ENCODE measurements around the gene CIAPIN1. TPM values are rescaled to one million over a fixed set of nuclear protein-coding genes. Genes with fewer than 3 reads are reported as not detected.

CIAPIN1 gene
- total RNA-seq, 2 donors from 2014 or later = 77.5 to 87.1 TPM

DNA sequence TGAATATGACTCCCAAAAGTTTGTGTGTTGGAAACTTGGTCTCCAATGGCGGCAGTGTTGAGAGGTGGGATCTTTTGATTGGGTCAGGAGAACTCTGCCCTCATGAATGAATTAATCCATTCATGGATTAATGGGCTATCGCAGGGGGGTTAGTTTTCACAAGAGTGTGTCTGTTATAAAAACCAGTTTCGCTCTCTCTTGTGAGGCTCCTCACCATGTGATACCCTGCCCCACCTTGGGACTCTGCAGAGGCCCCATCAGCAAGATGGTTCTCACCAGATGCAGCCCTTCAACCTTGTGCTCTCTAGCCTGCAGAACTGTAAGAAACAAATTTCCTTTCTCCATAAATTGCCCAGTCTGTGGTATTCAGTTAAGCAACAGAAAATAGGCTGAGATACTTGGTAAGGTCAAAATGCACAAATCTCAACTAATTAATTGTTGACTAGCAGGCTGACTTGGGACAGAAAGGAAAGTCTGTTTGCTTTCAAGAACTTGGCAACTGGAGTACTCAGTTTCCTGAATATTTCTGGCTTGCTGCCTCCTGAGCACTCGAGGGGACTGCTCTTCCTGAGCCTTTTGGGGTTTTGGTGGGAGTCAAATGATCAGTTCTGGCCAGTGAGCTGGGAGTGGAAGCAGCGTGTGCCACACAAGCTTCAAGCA is 56.4 kb downstream of the CIAPIN1 start:
- Histone ChIP-seq H3K4me3 (ENCODE audit: low read length) (no peak overlapping the region), H3K36me3 (ENCODE audit: control insufficient read depth, insufficient read depth, low read length) (no peaks in the 10 kb centered on the region), H3K27ac (ENCODE audit: low read depth, low read length) (no peak overlapping the region), H3K4me1 (ENCODE audit: control insufficient read depth, insufficient read depth, low read length) (no peaks in the 10 kb centered on the region), H3K27me3 (ENCODE audit: control insufficient read depth, insufficient read depth, low read length, poor library complexity, severe bottlenecking) (peaks cover 8% of the 10 kb centered on the region), H3K9ac (ENCODE audit: extremely low read depth, low read length, poor library complexity, severe bottlenecking) (no peak overlapping the region), H3K9me3 (ENCODE audit: control insufficient read depth, low read length) (no peaks in the 10 kb centered on the region)
- H3K27me3 Mint-ChIP-seq (ENCODE audit: insufficient read depth) = peaks cover 7% of the 10 kb centered on the region
- no peaks in the 10 kb centered on the region for H3K9me3 Mint-ChIP-seq
- DNase-seq = no peak
- H3K4me1 Mint-ChIP-seq = no peaks in the 10 kb centered on the region
- H3K4me3 Mint-ChIP-seq = no peak overlapping the region
- WGBS, 2 experiments (ENCODE audit: insufficient coverage in 1 of 2, insufficient read length in 1 of 2) = 88 to 89% methylated on average over 5 of the region's 5 CpGs
- TF ChIP-seq, protein P1, sequence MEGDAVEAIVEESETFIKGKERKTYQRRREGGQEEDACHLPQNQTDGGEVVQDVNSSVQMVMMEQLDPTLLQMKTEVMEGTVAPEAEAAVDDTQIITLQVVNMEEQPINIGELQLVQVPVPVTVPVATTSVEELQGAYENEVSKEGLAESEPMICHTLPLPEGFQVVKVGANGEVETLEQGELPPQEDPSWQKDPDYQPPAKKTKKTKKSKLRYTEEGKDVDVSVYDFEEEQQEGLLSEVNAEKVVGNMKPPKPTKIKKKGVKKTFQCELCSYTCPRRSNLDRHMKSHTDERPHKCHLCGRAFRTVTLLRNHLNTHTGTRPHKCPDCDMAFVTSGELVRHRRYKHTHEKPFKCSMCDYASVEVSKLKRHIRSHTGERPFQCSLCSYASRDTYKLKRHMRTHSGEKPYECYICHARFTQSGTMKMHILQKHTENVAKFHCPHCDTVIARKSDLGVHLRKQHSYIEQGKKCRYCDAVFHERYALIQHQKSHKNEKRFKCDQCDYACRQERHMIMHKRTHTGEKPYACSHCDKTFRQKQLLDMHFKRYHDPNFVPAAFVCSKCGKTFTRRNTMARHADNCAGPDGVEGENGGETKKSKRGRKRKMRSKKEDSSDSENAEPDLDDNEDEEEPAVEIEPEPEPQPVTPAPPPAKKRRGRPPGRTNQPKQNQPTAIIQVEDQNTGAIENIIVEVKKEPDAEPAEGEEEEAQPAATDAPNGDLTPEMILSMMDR (conservative IDR thresholded peaks at IDR 0.05) = no peak
- no peak overlapping the region for H3K27ac Mint-ChIP-seq
- no peaks in the 10 kb centered on the region for H3K36me3 Mint-ChIP-seq (ENCODE audit: low read depth)

DNA sequence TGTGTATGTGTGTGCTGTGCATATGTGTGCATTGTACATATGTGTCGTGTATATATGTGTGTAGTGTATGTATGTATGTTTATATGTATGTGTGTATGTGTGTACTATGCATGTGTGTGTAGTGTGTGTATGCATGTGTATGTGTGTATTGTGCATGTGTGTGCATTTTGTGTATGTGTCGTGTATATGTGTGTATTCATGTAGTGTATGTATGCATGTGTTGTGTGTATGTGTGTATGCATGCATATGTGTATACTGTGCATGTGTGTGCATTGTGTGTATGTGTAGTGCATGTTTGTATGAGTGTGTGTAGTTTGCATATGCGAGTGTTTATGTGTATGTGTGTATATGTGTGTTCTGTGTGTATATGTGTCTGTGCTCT is 58.1 kb downstream of the CIAPIN1 start:
- no peaks in the 10 kb centered on the region for H3K9me3 Mint-ChIP-seq
- H3K9me3 ChIP-seq (ENCODE audit: control insufficient read depth, low read length) = no peaks in the 10 kb centered on the region
- H3K27me3 ChIP-seq (ENCODE audit: control insufficient read depth, insufficient read depth, low read length, poor library complexity, severe bottlenecking) = peaks cover 8% of the 10 kb centered on the region
- TF ChIP-seq, protein P1 (conservative IDR thresholded peaks at IDR 0.05) = no peak
- DNase-seq = no peak
- no peak overlapping the region for H3K4me3 Mint-ChIP-seq
- no peak overlapping the region for H3K9ac ChIP-seq (ENCODE audit: extremely low read depth, low read length, poor library complexity, severe bottlenecking)
- H3K36me3 ChIP-seq (ENCODE audit: control insufficient read depth, insufficient read depth, low read length) = no peaks in the 10 kb centered on the region
- no peak overlapping the region for H3K4me3 ChIP-seq (ENCODE audit: low read length)
- no peaks in the 10 kb centered on the region for H3K4me1 ChIP-seq (ENCODE audit: control insufficient read depth, insufficient read depth, low read length)
- H3K27me3 Mint-ChIP-seq (ENCODE audit: insufficient read depth) = peaks cover 7% of the 10 kb centered on the region
- no peak overlapping the region for H3K27ac ChIP-seq (ENCODE audit: low read depth, low read length)
- H3K27ac Mint-ChIP-seq = no peak overlapping the region
- no peaks in the 10 kb centered on the region for H3K36me3 Mint-ChIP-seq (ENCODE audit: low read depth)
- 90 to 96% methylated on average over 2 to 3 of the region's 3 CpGs for WGBS, 2 experiments (ENCODE audit: insufficient coverage in 1 of 2, insufficient read length in 1 of 2)
- H3K4me1 Mint-ChIP-seq = no peaks in the 10 kb centered on the region

DNA sequence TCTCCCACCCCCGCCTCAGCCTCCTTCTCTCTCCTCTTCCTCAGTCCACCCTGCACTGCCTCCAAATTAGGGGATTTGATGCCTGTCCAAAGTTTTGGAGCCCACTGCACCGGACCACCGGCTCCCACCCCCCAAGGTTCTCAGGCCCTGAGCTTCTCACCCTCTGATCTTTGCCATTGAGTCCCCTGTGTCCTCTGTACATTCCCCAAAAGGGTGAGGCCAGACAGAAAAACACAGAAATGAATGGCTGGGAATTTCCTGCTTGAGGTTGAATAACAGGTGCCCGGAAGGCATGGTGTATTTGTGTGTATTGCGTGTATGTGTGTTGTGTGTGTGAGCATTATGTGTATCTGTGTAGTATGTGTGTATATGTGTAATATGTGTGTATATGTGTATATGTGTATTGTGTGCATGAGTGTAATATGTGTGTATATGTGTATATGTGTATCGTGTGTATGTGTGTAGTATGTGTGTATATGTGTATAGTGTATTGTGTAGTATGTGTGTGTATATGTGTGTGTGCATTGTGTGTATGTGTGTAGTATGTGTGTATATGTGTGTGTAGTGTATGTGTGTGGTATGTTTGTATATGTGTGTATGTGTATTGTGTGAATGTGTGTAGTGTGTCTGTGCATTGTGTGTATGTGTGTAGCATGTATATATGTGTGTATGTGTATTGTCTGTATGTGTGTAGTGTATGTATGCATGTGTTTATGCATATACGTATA is 58.7 kb downstream of the CIAPIN1 start:
- Histone ChIP-seq H3K36me3 (ENCODE audit: control insufficient read depth, insufficient read depth, low read length) (no peaks in the 10 kb centered on the region), H3K27me3 (ENCODE audit: control insufficient read depth, insufficient read depth, low read length, poor library complexity, severe bottlenecking) (peaks cover 4% of the 10 kb centered on the region), H3K27ac (ENCODE audit: low read depth, low read length) (no peak overlapping the region), H3K9me3 (ENCODE audit: control insufficient read depth, low read length) (no peaks in the 10 kb centered on the region), H3K4me1 (ENCODE audit: control insufficient read depth, insufficient read depth, low read length) (no peaks in the 10 kb centered on the region), H3K9ac (ENCODE audit: extremely low read depth, low read length, poor library complexity, severe bottlenecking) (no peak overlapping the region), H3K4me3 (ENCODE audit: low read length) (no peak overlapping the region)
- Mint-ChIP-seq H3K27ac (no peak overlapping the region), H3K9me3 (no peaks in the 10 kb centered on the region), H3K4me3 (no peak overlapping the region), H3K27me3 (ENCODE audit: insufficient read depth) (peaks cover 7% of the 10 kb centered on the region), H3K36me3 (ENCODE audit: low read depth) (no peaks in the 10 kb centered on the region), H3K4me1 (no peaks in the 10 kb centered on the region)
- no peak for DNase-seq
- WGBS, 2 experiments (ENCODE audit: insufficient coverage in 1 of 2, insufficient read length in 1 of 2) = 89 to 91% methylated on average over 6 to 7 of the region's 7 CpGs
- TF ChIP-seq, protein P1 (conservative IDR thresholded peaks at IDR 0.05) = no peak

Data from endodermal cell (in vitro differentiated cells).